DND-41 (cell line): ENCODE results near the gene CLN3.

Experiments used
- ATAC-seq: fragments of 200-7000 bp; cut with Tn5 transposase; 3 replicates; pipeline ENCODE4 v1.9.1; 2021; ENCODE audit warnings: low read depth; ENCODE audit not compliant: insufficient read depth
- DNase-seq: peaks from one replicate; pipeline ENCODE4 v3.0.0-alpha.2; 2020
- H2AFZ ChIP-seq: 2 replicates; pipeline ENCODE4 v1.6.0; 2012; ENCODE audit warnings: low read depth, low read length
- H3K27ac ChIP-seq: 2 replicates; pipeline ENCODE4 v1.5.1; 2012; ENCODE audit warnings: low read length, inconsistent platforms
- H3K27me3 ChIP-seq: fragments of 200-600 bp; sonication (generic); 2 replicates; pipeline ENCODE4 v1.6.0; 2012; ENCODE audit warnings: low read length, mild to moderate bottlenecking, inconsistent platforms; ENCODE audit not compliant: insufficient read depth, poor library complexity
- H3K36me3 ChIP-seq: 2 replicates; pipeline ENCODE4 v1.5.1; 2012; ENCODE audit warnings: low read length, inconsistent platforms; ENCODE audit not compliant: insufficient read depth
- H3K4me1 ChIP-seq: 2 replicates; pipeline ENCODE4 v1.5.1; 2012; ENCODE audit warnings: mild to moderate bottlenecking, low read length; ENCODE audit not compliant: insufficient read depth
- H3K4me2 ChIP-seq: 2 replicates; pipeline ENCODE4 v1.6.0; 2012; ENCODE audit warnings: mild to moderate bottlenecking, moderate library complexity, low read length, inconsistent platforms; ENCODE audit not compliant: insufficient read depth
- H3K4me3 ChIP-seq, 2 experiments: fragments of 200-600 bp in 1 of 2; shearing (Covaris generic) in 1 of 2; 2 replicates each; pipeline ENCODE4 v1.5.1; 2012 to 2016; ENCODE audit warnings: inconsistent platforms in 2 of 2, low read length in 2 of 2, mild to moderate bottlenecking in 2 of 2, low read depth in 1 of 2, moderate library complexity in 1 of 2
- H3K79me2 ChIP-seq: 2 replicates; pipeline ENCODE4 v1.6.0; 2012; ENCODE audit warnings: low read length, inconsistent platforms; ENCODE audit not compliant: insufficient read depth
- H3K9ac ChIP-seq: 2 replicates; pipeline ENCODE4 v1.6.0; 2012; ENCODE audit warnings: low read depth, mild to moderate bottlenecking, inconsistent platforms, low read length, moderate library complexity
- H3K9me3 ChIP-seq: 2 replicates; pipeline ENCODE4 v1.5.1; 2012; ENCODE audit warnings: low read length, moderate library complexity, mild to moderate bottlenecking, inconsistent platforms; ENCODE audit not compliant: insufficient read depth, severe bottlenecking
- H4K20me1 ChIP-seq: 2 replicates; pipeline ENCODE4 v1.6.0; 2012; ENCODE audit warnings: low read length; ENCODE audit not compliant: insufficient read depth
- EZH2 ChIP-seq: IDR thresholded peaks from 3 replicates; pipeline ENCODE4 v1.6.1; 2012; ENCODE audit warnings: borderline replicate concordance, low read depth, mild to moderate bottlenecking, moderate library complexity, low read length, inconsistent platforms; ENCODE audit not compliant: severe bottlenecking
- TF ChIP-seq, protein P1 (sequence below): IDR thresholded peaks from 2 replicates; pipeline ENCODE4 v1.5.1; 2012; ENCODE audit warnings: borderline replicate concordance, low read length, moderate library complexity, mild to moderate bottlenecking; ENCODE audit not compliant: poor library complexity, severe bottlenecking; ENCODE audit errors: extremely low read depth

The CLN3 gene

DNA sequence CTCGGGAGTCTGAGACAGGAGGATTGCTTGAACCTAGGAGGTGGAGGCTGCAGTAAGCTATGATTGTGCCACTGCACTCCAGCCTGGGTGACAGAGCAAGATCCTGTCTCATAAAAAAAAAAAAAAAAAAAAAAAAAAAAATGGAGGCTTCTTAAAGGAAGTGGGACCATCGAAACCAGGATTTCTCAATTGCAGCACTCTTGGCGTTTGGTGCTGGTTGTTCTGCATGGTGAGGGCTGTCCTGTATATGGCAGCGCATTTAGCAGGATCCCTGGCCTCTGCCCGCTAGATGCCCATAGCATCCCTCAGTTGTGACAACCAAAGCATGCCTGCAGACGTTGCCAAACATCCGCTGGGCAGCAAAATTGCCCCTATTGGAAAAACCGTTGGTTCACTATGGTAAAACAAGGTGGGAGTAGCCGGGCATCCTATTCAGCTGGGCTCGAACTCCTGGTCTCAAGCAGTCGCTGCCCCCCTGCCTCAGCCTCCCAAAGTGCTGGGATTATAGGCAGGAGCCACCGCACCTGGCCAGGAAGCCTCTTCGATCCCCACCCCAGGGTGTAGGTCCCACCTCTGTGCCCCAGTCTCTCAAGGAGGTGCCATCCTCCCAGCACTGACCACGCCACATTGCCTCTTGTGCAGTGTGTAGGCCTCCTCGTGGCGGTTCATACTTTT lies 13.2 kb downstream of the CLN3 start:
- Histone ChIP-seq H3K27ac (no peak overlapping the region), H4K20me1 (no peaks in the 10 kb centered on the region), H3K79me2 (no peaks in the 10 kb centered on the region), H3K9me3 (no peaks in the 10 kb centered on the region), H3K4me3 (no peak overlapping the region), H3K4me2 (no peak overlapping the region), H3K4me1 (no peaks in the 10 kb centered on the region), H3K9ac (no peak overlapping the region), H2AFZ (no peak overlapping the region), H3K27me3 (no peaks in the 10 kb centered on the region), H3K36me3 (peaks cover 64% of the 10 kb centered on the region)
- no peak for ATAC-seq
- DNase-seq, result no peak
- no peak for TF ChIP-seq EZH2
- TF ChIP-seq, protein P1, sequence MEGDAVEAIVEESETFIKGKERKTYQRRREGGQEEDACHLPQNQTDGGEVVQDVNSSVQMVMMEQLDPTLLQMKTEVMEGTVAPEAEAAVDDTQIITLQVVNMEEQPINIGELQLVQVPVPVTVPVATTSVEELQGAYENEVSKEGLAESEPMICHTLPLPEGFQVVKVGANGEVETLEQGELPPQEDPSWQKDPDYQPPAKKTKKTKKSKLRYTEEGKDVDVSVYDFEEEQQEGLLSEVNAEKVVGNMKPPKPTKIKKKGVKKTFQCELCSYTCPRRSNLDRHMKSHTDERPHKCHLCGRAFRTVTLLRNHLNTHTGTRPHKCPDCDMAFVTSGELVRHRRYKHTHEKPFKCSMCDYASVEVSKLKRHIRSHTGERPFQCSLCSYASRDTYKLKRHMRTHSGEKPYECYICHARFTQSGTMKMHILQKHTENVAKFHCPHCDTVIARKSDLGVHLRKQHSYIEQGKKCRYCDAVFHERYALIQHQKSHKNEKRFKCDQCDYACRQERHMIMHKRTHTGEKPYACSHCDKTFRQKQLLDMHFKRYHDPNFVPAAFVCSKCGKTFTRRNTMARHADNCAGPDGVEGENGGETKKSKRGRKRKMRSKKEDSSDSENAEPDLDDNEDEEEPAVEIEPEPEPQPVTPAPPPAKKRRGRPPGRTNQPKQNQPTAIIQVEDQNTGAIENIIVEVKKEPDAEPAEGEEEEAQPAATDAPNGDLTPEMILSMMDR, result no peak

DNA sequence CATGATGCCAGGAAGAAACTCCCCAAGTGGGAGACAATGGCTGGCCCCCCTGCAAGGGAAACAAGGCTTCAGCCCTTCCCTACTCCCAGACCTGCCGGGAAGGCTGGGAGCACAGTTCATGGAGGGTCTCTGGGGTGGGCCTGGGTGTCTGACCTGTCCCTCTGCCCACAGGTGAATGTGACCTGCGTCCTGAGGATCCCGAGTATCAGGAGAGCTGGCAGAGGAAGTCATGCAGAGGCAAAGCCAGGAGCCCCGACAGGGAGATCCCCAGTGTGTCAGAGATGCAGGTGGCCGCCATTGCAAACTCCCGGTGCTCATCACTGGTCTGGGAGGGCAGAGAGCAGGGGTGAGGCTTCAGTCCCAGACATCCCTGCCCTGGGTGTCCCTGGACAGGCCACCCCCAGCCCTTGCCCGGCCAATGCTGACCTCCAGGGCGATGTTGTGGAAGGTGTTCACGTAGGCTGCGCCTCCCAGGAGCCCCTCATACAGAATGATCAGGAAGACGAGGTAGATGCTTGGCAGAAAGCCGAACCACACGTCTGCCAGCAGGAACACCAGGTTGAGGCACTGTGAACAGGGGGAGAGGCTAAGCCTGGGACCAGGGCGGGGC lies 14.5 kb downstream of the CLN3 start:
- no peak overlapping the region for H2AFZ ChIP-seq
- H3K4me2 ChIP-seq, result no peak overlapping the region
- H3K27ac ChIP-seq, result no peak overlapping the region
- no peak overlapping the region for H3K4me3 ChIP-seq
- no peaks in the 10 kb centered on the region for H3K79me2 ChIP-seq
- no peaks in the 10 kb centered on the region for H3K9me3 ChIP-seq
- no peaks in the 10 kb centered on the region for H3K27me3 ChIP-seq
- TF ChIP-seq, protein P1, result no peak
- no peak for TF ChIP-seq EZH2
- no peaks in the 10 kb centered on the region for H3K4me1 ChIP-seq
- DNase-seq (no peak), ATAC-seq (no peak)
- no peaks in the 10 kb centered on the region for H4K20me1 ChIP-seq
- no peak overlapping the region for H3K9ac ChIP-seq
- H3K36me3 ChIP-seq, result peaks cover 57% of the 10 kb centered on the region

DNA sequence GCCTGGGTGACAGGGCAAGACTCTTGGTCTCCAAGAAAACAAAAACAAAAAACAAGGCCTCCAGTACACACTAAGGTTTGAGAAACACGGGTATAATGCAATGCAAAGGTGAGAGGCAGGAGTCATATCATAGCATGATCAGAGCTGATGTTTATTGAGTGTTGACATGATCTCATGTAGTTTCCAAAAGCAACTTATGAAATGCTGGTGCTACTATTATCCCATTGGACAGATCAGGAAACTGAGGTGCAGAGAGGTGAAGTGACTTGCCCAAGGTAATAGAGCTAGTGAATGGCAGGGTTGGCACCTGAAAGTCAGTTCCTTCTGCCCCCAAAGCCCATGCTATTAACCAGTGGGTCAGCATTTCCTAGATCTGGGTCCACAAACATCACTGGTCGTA lies 16.7 kb downstream of the CLN3 start:
- Histone ChIP-seq H3K4me3 (no peak overlapping the region), H3K79me2 (no peaks in the 10 kb centered on the region), H3K27ac (no peak overlapping the region), H3K4me1 (no peaks in the 10 kb centered on the region), H3K36me3 (peaks cover 38% of the 10 kb centered on the region), H3K4me2 (no peak overlapping the region), H3K9me3 (no peaks in the 10 kb centered on the region), H3K9ac (no peak overlapping the region), H4K20me1 (no peaks in the 10 kb centered on the region), H2AFZ (no peak overlapping the region), H3K27me3 (no peaks in the 10 kb centered on the region)
- DNase-seq (no peak), ATAC-seq (no peak)
- no peak for TF ChIP-seq EZH2
- TF ChIP-seq, protein P1, result no peak
